GM19043 (cell line): Measurements from ENCODE around the gene HOXB6.

Source experiments
- ATAC-seq: cut with Tn5 transposase; IDR thresholded peaks from one replicate; pipeline ENCODE4 v1.9.1; 2021; ENCODE audit warnings: low read depth; ENCODE audit not compliant: unreplicated experiment

HOXB6 gene

DNA sequence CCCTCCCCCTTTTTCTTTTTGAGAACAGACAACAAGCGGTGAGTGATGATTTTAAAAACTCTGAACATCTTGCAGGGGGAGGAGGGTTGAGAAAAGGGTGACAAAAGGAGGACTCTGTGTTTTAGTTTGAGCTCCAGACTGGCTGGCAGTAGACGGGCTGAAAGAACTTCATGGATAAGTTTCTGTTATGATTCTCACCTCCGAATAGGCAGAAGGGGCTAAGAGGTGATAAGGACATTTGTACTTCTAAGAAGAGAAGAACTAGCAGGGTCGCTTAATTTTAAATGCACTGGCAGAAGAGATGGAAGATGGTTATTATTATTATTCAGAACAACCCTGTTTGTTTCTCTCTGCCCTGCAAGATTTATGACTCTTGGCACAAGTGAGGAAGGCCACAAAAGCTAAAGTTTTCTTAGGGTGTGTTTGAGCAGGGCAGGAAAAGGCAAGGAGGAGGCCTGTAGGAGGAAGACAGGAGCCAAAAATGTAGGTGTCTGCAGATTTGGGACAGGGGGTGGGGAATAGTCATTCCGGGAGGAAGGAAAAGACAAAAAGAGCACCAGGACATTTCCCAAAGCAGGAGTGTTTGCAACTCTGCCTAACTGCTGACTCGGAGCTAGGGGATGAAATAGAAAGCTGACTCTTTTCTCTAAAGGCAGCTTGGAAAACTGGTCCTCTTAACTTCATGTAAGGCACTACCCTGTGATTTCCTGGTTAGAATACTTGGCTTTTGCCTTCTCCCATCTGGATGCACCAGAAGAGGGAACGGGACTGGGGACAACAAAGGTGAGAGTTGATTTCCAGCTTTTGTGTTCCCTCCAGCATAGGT, 48.0 kb downstream of the HOXB6 start:
- ATAC-seq, result no peak

- no peak for ATAC-seq
These were observed 48.6 kb downstream of the HOXB6 start for GRCh38 chr17:48556229-48556575.

DNA sequence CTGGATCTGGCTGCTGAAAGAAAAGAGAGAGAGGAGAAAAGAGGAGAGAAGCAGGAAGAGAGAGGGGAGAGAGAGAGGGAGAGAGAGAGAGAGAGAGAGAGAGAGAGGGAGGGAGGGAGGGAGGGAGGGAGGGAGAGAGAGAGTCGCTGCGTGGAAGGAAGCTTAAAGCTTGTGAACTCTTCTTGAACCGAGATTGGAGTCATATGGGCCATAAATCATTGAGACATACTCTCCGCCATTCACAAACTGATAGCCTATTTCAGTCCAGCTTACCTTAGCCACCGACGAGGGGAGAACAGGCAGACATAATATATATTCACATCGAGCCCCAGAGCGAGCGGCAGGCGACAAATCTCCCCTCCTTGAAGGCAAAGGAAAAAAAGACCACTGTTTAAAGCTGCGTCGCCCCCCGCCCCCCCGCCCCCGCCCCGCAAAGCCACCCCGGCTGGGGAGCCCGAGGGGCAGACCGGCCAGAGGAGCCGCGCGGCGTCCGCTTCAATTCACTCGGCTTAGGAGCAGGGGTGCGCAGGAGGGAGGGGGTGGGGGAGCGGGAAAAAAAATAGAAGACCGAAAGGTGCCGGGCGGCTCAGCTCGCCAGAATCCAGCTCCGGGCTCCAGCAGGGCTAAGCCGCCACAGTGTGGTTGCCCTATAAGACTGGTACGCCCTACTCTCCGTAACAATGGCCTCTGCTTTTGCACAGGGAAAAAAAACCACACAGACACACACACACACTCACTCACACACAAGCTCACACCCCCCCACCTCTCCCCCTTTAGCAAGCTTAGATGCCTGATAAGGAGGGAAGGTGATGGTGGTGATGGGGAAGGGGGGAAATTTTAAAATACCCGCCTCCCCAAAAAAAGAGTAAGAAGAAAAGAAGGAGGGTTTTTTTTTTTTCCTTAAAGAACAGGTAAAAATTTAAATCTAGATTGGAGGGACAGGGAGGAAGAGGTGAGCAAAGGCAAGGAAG, 49.2 kb downstream of the HOXB6 start:
- ATAC-seq, result no peak

- no peak for ATAC-seq
These were observed 50.2 kb downstream of the HOXB6 start for GRCh38 chr17:48554412-48555257.

GRCh38 chr17:48553826-48554225, 51.0 kb downstream of the HOXB6 start:
- no peak for ATAC-seq

DNA sequence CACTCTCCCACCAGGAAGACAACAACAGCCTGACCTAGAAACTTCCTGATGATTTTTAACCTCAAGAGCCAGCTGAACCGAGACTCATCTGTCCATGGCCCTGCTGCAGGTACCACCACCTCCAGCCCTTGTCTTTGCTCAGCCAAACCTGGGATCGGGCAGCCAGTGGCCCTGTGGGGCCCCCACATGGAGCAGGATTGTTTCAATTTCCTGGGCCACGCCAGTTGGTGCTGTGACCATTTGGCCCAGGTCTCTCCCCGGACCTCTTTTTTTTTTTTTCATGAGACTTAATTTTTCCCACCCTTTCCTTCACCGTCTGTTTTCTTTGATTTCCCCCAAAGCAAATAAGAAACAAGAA, 51.6 kb downstream of the HOXB6 start:
- no peak for ATAC-seq

- no peak for ATAC-seq
These were observed 52.2 kb downstream of the HOXB6 start for GRCh38 chr17:48552466-48553189.

DNA sequence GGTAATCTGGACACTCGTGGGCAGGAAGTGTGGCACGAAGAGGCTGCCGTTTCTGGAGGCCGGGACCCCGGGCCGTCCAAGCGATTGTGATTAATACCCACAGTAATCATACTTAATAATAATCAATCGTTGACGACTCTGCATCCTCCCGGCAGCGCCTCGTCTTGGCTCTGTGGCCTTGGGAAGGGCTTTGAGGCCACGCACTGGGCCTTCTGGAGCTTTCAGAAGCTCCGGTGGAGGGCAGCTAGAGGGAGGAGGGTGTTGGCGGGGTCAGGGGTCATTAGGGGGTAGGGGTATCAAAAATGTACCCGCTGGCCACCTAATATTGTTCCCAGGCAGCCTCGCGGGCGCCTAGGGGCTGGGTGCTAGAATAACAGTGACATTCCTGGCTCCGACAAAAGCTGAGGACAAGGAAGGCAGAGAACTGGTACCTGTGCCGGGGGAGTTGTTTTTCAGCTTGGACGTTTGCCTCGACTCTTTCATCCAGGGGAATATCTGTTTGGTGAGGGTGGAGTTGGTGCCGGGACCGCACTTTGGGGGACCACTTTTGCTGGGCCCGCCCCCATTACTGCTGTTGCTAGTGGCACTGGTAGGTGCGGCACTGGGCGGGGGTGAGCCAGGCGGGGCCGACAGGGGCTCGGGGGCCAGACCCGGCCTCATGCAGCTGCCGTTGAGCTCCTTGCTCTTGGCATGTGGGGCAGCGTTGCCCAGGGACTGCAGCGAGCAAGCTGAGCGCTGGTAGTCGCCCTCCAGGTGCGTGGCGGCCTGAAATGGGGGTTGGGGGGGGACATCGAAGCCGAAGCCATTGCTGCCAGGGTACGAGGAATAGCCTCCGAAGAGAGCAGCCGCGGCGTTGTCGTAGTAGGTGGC, 53.0 kb downstream of the HOXB6 start:
- ATAC-seq, result no peak

GRCh38 chr17:48551214-48551555, 53.6 kb downstream of the HOXB6 start:
- ATAC-seq, result no peak

GRCh38 chr17:48550502-48551213, 54.1 kb downstream of the HOXB6 start:
- ATAC-seq, result no peak

GRCh38 chr17:48549914-48550501, 54.8 kb downstream of the HOXB6 start:
- no peak for ATAC-seq

DNA sequence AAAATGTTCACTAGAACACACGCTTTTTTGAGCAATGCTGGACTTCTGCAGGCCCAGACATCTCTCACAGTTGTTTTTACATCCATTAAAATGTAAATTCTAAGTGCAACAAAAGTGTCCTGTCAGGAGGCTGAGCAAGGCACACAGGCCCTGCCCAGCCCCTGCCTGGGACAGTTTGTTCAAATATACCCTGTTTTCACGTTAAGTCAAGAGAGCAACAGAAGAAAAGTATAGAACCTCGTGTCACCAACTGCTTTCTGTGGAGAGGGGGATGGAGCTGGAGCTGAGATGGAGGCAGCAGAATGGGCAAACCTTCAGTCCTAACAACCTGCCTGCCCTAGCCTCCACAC, 55.5 kb downstream of the HOXB6 start:
- no peak for ATAC-seq

- no peak for ATAC-seq
These were observed 56.1 kb downstream of the HOXB6 start for GRCh38 chr17:48548523-48549280.

- no peak for ATAC-seq
These were observed 56.8 kb downstream of the HOXB6 start for GRCh38 chr17:48547808-48548522.

DNA sequence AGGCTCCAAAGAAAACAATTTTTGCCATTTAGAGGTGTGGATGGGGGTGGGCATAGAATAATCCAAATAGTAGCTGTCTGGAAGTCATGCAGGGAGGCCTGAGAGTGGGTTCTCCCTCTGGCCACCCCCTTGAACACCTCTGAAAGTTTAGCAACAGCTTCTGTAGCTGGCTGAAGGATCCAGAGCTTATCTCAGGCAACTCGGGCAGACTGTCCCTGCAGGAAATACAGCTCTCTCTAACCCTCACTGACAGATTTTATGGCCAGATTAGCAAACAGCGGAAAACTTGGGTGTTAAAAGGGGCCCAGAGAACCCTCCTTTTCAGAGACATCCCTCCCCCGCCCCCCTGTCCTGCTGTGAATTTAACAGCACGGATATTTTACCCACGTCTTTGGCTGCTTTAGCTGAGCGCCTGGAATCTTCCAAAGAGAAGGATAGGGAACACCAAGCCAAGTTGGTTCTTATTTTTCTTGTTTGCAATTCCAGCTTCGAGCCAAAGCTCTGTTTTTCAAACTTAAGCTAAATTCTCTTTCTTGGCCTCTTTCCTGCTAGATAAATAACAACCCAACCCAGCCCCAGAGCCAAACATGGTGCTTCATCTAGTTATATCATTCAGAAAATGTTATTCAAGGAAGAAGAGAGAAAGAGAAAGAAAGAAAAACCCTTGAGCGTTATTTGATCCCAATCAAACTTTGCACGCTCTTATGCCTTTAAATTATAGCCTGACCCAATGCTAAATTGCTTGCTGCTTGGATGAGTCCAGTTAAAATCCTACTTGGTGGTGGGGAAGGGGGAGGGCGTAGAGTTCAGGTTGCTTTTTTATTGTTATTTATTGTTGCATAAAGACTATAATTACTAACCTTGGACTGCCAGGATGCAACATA, 57.6 kb downstream of the HOXB6 start:
- ATAC-seq, result no peak
